Activated CD8-positive, alpha-beta memory T cell treated with anti-CD3 and anti-CD28 coated beads, Interleukin-2, amount 50 U/mL, for 48 hours (primary cell): ENCODE results near the gene CRY1.
A peak's percentile ranks its signal among the peaks of the same experiment; 100 is the strongest.
"Not testable (repeated sequence)": the region's sequence is repeated elsewhere in the genome, so short reads cannot be mapped to it uniquely, and the experiment has no call there.

ENCODE experiments used
- DNase-seq: peaks from one replicate; pipeline ENCODE4 v3.0.0-alpha.2; 2020

CRY1 gene

GRCh38 chr12:106996102-106996501 lies 97.2 kb downstream of the CRY1 start:
- not testable (repeated sequence) for DNase-seq

GRCh38 chr12:106994579-106995220 lies 98.6 kb downstream of the CRY1 start:
- DNase-seq: no peak

GRCh38 chr12:106987846-106988245 lies 105.5 kb downstream of the CRY1 start:
- no peak for DNase-seq

- DNase-seq: peak; percentile 86
These were observed 106.5 kb downstream of the CRY1 start, which contains the start of gene MTERF2 for GRCh38 chr12:106986625-106987389. TSS of gene MTERF2 (minus strand) at chr12:106987146. CDS start at chr12:106978714, 8,432 bp downstream.

- DNase-seq: no peak
These were observed 107.2 kb downstream of the CRY1 start for GRCh38 chr12:106986135-106986534.

GRCh38 chr12:106985479-106985878 lies 107.9 kb downstream of the CRY1 start:
- no peak for DNase-seq

GRCh38 chr12:106984588-106985137 lies 108.7 kb downstream of the CRY1 start:
- no peak for DNase-seq

GRCh38 chr12:106982229-106982628 lies 111.1 kb downstream of the CRY1 start:
- no peak for DNase-seq

GRCh38 chr12:106981788-106982187 lies 111.6 kb downstream of the CRY1 start:
- DNase-seq: no peak

GRCh38 chr12:106980944-106981343 lies 112.4 kb downstream of the CRY1 start:
- no peak for DNase-seq

- DNase-seq: no peak
These were observed 115.1 kb downstream of the CRY1 start for GRCh38 chr12:106978035-106978800.

- DNase-seq: no peak
These were observed 116.7 kb downstream of the CRY1 start for GRCh38 chr12:106976668-106977067.

- no peak for DNase-seq
These were observed 117.2 kb downstream of the CRY1 start for GRCh38 chr12:106975993-106976658.

GRCh38 chr12:106975098-106975497 lies 118.3 kb downstream of the CRY1 start:
- DNase-seq: no peak

GRCh38 chr12:106974511-106974910 lies 118.8 kb downstream of the CRY1 start:
- no peak for DNase-seq

GRCh38 chr12:106973545-106973944 lies 119.8 kb downstream of the CRY1 start:
- no peak for DNase-seq

- DNase-seq: no peak
These were observed 122.3 kb downstream of the CRY1 start for GRCh38 chr12:106971065-106971464.

GRCh38 chr12:106964526-106964925 lies 128.8 kb downstream of the CRY1 start:
- no peak for DNase-seq

GRCh38 chr12:106962286-106962685 lies 131.1 kb downstream of the CRY1 start:
- no peak for DNase-seq

GRCh38 chr12:106960443-106960842 lies 132.9 kb downstream of the CRY1 start:
- DNase-seq: no peak

GRCh38 chr12:106957583-106957982 lies 135.8 kb downstream of the CRY1 start:
- no peak for DNase-seq

- DNase-seq: peak; percentile 80
These were observed 137.2 kb downstream of the CRY1 start for GRCh38 chr12:106956048-106956578.
